Ovary (tissue), 3 donors: Measurements from ENCODE around the gene GOLGA1.

Experiments used
- CTCF ChIP-seq, 3 donors: fragments of 450-650 bp in 2 of 3; fragments of 200-600 bp in 1 of 3; IDR thresholded peaks; one replicate each; pipeline versions ENCODE4 v1.5.1 to v1.8.0; 2016 to 2022; ENCODE audit warnings: antibody characterized with exemption in 3 of 3, mild to moderate bottlenecking in 1 of 3
- EP300 ChIP-seq: sonication (generic); formaldehyde crosslinking; IDR thresholded peaks from one replicate; pipeline ENCODE4 v1.6.1; 2017; ENCODE audit warnings: antibody characterized with exemption
- POLR2A ChIP-seq: fragments of 450-650 bp; IDR thresholded peaks from one replicate; pipeline ENCODE4 v1.6.1; 2017; ENCODE audit warnings: antibody characterized with exemption, mild to moderate bottlenecking, moderate library complexity
- donor health status: DM: no; HTN: no; CAD: no.

- TF ChIP-seq CTCF (IDR thresholded peaks at IDR 0.05) (no peak), POLR2A (no peak), EP300 (no peak)
Observed at GRCh38 chr9:124873664-124874063, 67.2 kb downstream of the GOLGA1 start.
